ENCODE measurements around the gene DNAH1. TPM values are rescaled to one million over a fixed set of nuclear protein-coding genes. Genes with fewer than 3 reads are reported as not detected.

DNAH1 gene
- total RNA-seq, 1 donor from 2014 or later: 8.2 TPM

GRCh38 chr3:52361454-52361853 lies 45.3 kb downstream of the DNAH1 start:
- Mint-ChIP-seq H3K27me3 (ENCODE audit: low read depth) (no peaks in the 10 kb centered on the region), H3K27ac (no peak overlapping the region), H3K4me1 (no peaks in the 10 kb centered on the region), H3K9me3 (no peaks in the 10 kb centered on the region), H3K4me3 (no peak overlapping the region), H3K36me3 (no peaks in the 10 kb centered on the region)
- no peak for DNase-seq (ENCODE audit: low spot score in 2 of 2, unreplicated experiment in 2 of 2)
- TF ChIP-seq CTCF (IDR thresholded peaks at IDR 0.05; ENCODE audit: unreplicated experiment): no peak

GRCh38 chr3:52361898-52362297 lies 45.8 kb downstream of the DNAH1 start:
- Mint-ChIP-seq H3K36me3 (no peaks in the 10 kb centered on the region), H3K4me3 (no peak overlapping the region), H3K4me1 (no peaks in the 10 kb centered on the region), H3K27me3 (ENCODE audit: low read depth) (no peaks in the 10 kb centered on the region), H3K27ac (no peak overlapping the region), H3K9me3 (no peaks in the 10 kb centered on the region)
- TF ChIP-seq CTCF (IDR thresholded peaks at IDR 0.05; ENCODE audit: unreplicated experiment): no peak
- no peak for DNase-seq (ENCODE audit: low spot score in 2 of 2, unreplicated experiment in 2 of 2)

- Mint-ChIP-seq H3K36me3 (no peaks in the 10 kb centered on the region), H3K9me3 (no peaks in the 10 kb centered on the region), H3K4me1 (peaks cover 10% of the 10 kb centered on the region), H3K4me3 (no peak overlapping the region), H3K27me3 (ENCODE audit: low read depth) (no peaks in the 10 kb centered on the region), H3K27ac (no peak overlapping the region)
- TF ChIP-seq CTCF (IDR thresholded peaks at IDR 0.05; ENCODE audit: unreplicated experiment): no peak
- DNase-seq (ENCODE audit: low spot score in 2 of 2, unreplicated experiment in 2 of 2): no peak
Observed at GRCh38 chr3:52364322-52365035, 48.4 kb downstream of the DNAH1 start.

- Mint-ChIP-seq H3K27me3 (ENCODE audit: low read depth) (no peaks in the 10 kb centered on the region), H3K4me1 (peaks cover 10% of the 10 kb centered on the region), H3K27ac (no peak overlapping the region), H3K4me3 (no peak overlapping the region), H3K36me3 (no peaks in the 10 kb centered on the region), H3K9me3 (no peaks in the 10 kb centered on the region)
- no peak for DNase-seq (ENCODE audit: low spot score in 2 of 2, unreplicated experiment in 2 of 2)
- TF ChIP-seq CTCF (IDR thresholded peaks at IDR 0.05; ENCODE audit: unreplicated experiment): no peak
Observed at GRCh38 chr3:52366527-52366926, 50.4 kb downstream of the DNAH1 start.

- peaks cover 14% of the 10 kb centered on the region for H3K4me1 Mint-ChIP-seq
- H3K4me3 Mint-ChIP-seq: no peak overlapping the region
- TF ChIP-seq CTCF (IDR thresholded peaks at IDR 0.05; ENCODE audit: unreplicated experiment): no peak
- peak overlapping the region; percentile 4 for H3K27ac Mint-ChIP-seq
- no peak for DNase-seq (ENCODE audit: low spot score in 2 of 2, unreplicated experiment in 2 of 2)
- H3K27me3 Mint-ChIP-seq (ENCODE audit: low read depth): no peaks in the 10 kb centered on the region
- no peaks in the 10 kb centered on the region for H3K9me3 Mint-ChIP-seq
- H3K36me3 Mint-ChIP-seq: no peaks in the 10 kb centered on the region
Observed at GRCh38 chr3:52367891-52368880, 52.1 kb downstream of the DNAH1 start.

Data from mesothelial cell of epicardium (in vitro differentiated cells).